K562 (cell line): Measurements from ENCODE around the gene TBC1D12. TPM values are rescaled to one million over a fixed set of nuclear protein-coding genes. Genes with fewer than 3 reads are reported as not detected.

ENCODE experiments used
- ARID2 ChIP-seq: fragments of 450-650 bp; IDR thresholded peaks from 2 replicates; pipeline ENCODE4 v1.6.1; 2017; ENCODE audit warnings: antibody characterized with exemption, mild to moderate bottlenecking
- ARID4B ChIP-seq: sonication (generic); formaldehyde crosslinking; IDR thresholded peaks from 2 replicates; pipeline ENCODE4 v1.8.0; 2022; ENCODE audit warnings: mild to moderate bottlenecking, missing genetic modification reagents
- BHLHE40 ChIP-seq: IDR thresholded peaks from 2 replicates; pipeline ENCODE4 v1.6.1; 2011; ENCODE audit warnings: low read length, improper control_type of control experiment
- BRCA1 ChIP-seq, 2 experiments: fragments of 450-650 bp in 1 of 2; sonication (generic) in 1 of 2; formaldehyde crosslinking in 1 of 2; IDR thresholded peaks; 2 replicates each; pipeline versions ENCODE4 v1.5.0 to v1.6.1; 2017 to 2020; ENCODE audit warnings: mild to moderate bottlenecking in 1 of 2, missing genetic modification reagents in 1 of 2
- CEBPB ChIP-seq: fragments of 450-650 bp; IDR thresholded peaks from 2 replicates; pipeline ENCODE4 v1.6.1; 2016; ENCODE audit warnings: missing genetic modification characterization, missing compliant biosample characterization
- CHD2 ChIP-seq: IDR thresholded peaks from 2 replicates; pipeline ENCODE4 v1.6.1; 2011; ENCODE audit warnings: low read depth, low read length
- FOXA3 ChIP-seq, 2 experiments: fragments of 450-650 bp in 1 of 2; sonication (generic) in 1 of 2; formaldehyde crosslinking; IDR thresholded peaks in 1 of 2; conservative IDR thresholded peaks in 1 of 2; 2 replicates each; pipeline versions ENCODE4 v1.4.0 to v1.8.0; 2020 to 2022; ENCODE audit warnings: mild to moderate bottlenecking in 2 of 2, missing genetic modification reagents in 1 of 2
- FOXK1 ChIP-seq: sonication (generic); formaldehyde crosslinking; IDR thresholded peaks from 2 replicates; pipeline ENCODE4 v1.8.0; 2022; ENCODE audit warnings: missing genetic modification reagents, mild to moderate bottlenecking, borderline replicate concordance
- HDAC8 ChIP-seq: fragments of 450-650 bp; IDR thresholded peaks from 2 replicates; pipeline ENCODE4 v1.6.1; 2016; ENCODE audit warnings: mild to moderate bottlenecking, missing genetic modification characterization, moderate library complexity, missing compliant biosample characterization
- HNRNPK ChIP-seq: fragments of 200-400 bp; formaldehyde crosslinking; IDR thresholded peaks from one replicate; pipeline ENCODE4 v1.6.1; 2018; ENCODE audit warnings: mild to moderate bottlenecking, low read depth, low read length; ENCODE audit not compliant: poor library complexity, severe bottlenecking
- PRPF4 ChIP-seq: fragments of 200-400 bp; formaldehyde crosslinking; IDR thresholded peaks from one replicate; pipeline ENCODE4 v1.6.1; 2017; ENCODE audit warnings: low read length, low read depth, mild to moderate bottlenecking; ENCODE audit not compliant: insufficient read depth, poor library complexity, severe bottlenecking
- RAD21 ChIP-seq, 2 experiments: fragments of 250-450 bp in 1 of 2; fragments of 450-650 bp in 1 of 2; sonication (Bioruptor Pico) in 1 of 2; formaldehyde crosslinking in 1 of 2; IDR thresholded peaks in 1 of 2; conservative IDR thresholded peaks in 1 of 2; 2 replicates each; pipeline versions ENCODE4 v1.4.0 to v1.8.0; 2020 to 2022; ENCODE audit warnings: mild to moderate bottlenecking in 2 of 2, moderate library complexity in 1 of 2
- RBBP5 ChIP-seq: fragments of 200-600 bp; sonication (generic); IDR thresholded peaks from 2 replicates; pipeline ENCODE4 v1.6.1; 2012; ENCODE audit warnings: borderline replicate concordance, mild to moderate bottlenecking, low read length, control low read depth, inconsistent platforms; ENCODE audit not compliant: insufficient read depth, poor library complexity, severe bottlenecking
- TCF7L2 ChIP-seq: fragments of 150-350 bp; IDR thresholded peaks from 2 replicates; pipeline ENCODE4 v1.6.1; 2016; ENCODE audit warnings: low read depth, mild to moderate bottlenecking, low read length, moderate library complexity
- TCFL5 ChIP-seq: fragments of 250-450 bp; sonication (Bioruptor Pico); conservative IDR thresholded peaks from 2 replicates; pipeline ENCODE4 v1.6.1; 2021; ENCODE audit warnings: mild to moderate bottlenecking, moderate library complexity, matching md5 sums
- THRAP3 ChIP-seq: fragments of 450-650 bp; IDR thresholded peaks from 2 replicates; pipeline ENCODE4 v1.6.1; 2016; ENCODE audit warnings: mild to moderate bottlenecking, inconsistent platforms, borderline replicate concordance
- USF2 ChIP-seq: sonication (generic); formaldehyde crosslinking; IDR thresholded peaks from 2 replicates; pipeline ENCODE4 v1.5.0; 2020; ENCODE audit warnings: missing genetic modification reagents
- ZBED1 ChIP-seq: IDR thresholded peaks from 2 replicates; pipeline ENCODE4 v1.6.1; 2014
- ZFP1 ChIP-seq: fragments of 450-650 bp; formaldehyde crosslinking; IDR thresholded peaks from 2 replicates; pipeline ENCODE4 v1.4.0; 2020; ENCODE audit warnings: mild to moderate bottlenecking, mixed read lengths
- ZNF263 ChIP-seq: sonication (generic); formaldehyde crosslinking; IDR thresholded peaks from 2 replicates; pipeline ENCODE4 v1.8.0; 2022; ENCODE audit warnings: mild to moderate bottlenecking, missing genetic modification reagents, borderline replicate concordance
- ZNF274 ChIP-seq: IDR thresholded peaks from 2 replicates; pipeline ENCODE4 v1.6.1; 2011; ENCODE audit warnings: low read depth, mild to moderate bottlenecking, low read length, moderate library complexity, borderline replicate concordance
- ZNF445 ChIP-seq: fragments of 250-450 bp; sonication (Bioruptor Pico); IDR thresholded peaks from 2 replicates; pipeline ENCODE4 v1.4.0; 2020; ENCODE audit warnings: low read depth, mild to moderate bottlenecking, moderate library complexity
- ZNF586 ChIP-seq: fragments of 450-650 bp; formaldehyde crosslinking; conservative IDR thresholded peaks from 2 replicates; pipeline ENCODE4 v1.4.0; 2020; ENCODE audit warnings: mild to moderate bottlenecking, moderate library complexity
- ZNF717 ChIP-seq: fragments of 250-450 bp; sonication (Bioruptor Pico); IDR thresholded peaks from 2 replicates; pipeline ENCODE4 v1.5.0; 2021
- polyA plus RNA-seq, 8 experiments: library from polyadenylated mRNA; depleted of rRNA in 4 of 8; stranded (reverse) in 5 of 8; unstranded in 3 of 8; fragments of >200 nt; fragmentation: Nextera tagmentation in 2 of 8; fragmentation: Illumina TruSeq in 1 of 8; extraction: Ambion mirVana in 2 of 8; extraction: Trizol in 1 of 8; gene quantifications; 2 replicates each; pipeline versions ENCODE4 v1.2.1 to v1.2.3, GENCODE V29; 2011 to 2014; ENCODE audit warnings: inconsistent platforms in 1 of 8, missing spikeins in 1 of 8
- total RNA-seq, 7 experiments: library from RNA; depleted of rRNA in 6 of 7; stranded (reverse); fragments of >200 nt in 6 of 7; fragmentation: Illumina TruSeq in 2 of 7; extraction: Trizol in 2 of 7; gene quantifications; 2 replicates each; pipeline versions ENCODE4 v1.2.1 to v1.2.3, GENCODE V29; 2011 to 2021; ENCODE audit warnings: low replicate concordance in 1 of 7

The TBC1D12 gene
- total and polyA plus RNA-seq, 9 of the 15 experiments (the other 6 are each of a cell fraction or from before 2014, with no cell fraction given): 2.1 to 6.7 (median 3.9) TPM

GRCh38 chr10:94403380-94404213 lies 1.3 kb downstream of the TBC1D12 start (continued):
- TF ChIP-seq HDAC8 (no peak), ZNF717 (CRISPR knock-in tag) (no peak), BHLHE40 (0 out of 2 replicates have a peak, but pooled peaks have one; percentile 9), RBBP5 (peak; percentile 4), ZNF586 (CRISPR knock-in tag) (no peak), PRPF4 (no peak), TCF7L2 (no peak), ZNF445 (CRISPR knock-in tag) (no peak), BRCA1 (IDR thresholded peaks at IDR 0.05) (no peak), BRCA1 (CRISPR knock-in tag; IDR thresholded peaks at IDR 0.05) (no peak), ZNF263 (no peak), FOXK1 (CRISPR knock-in tag) (no peak), CHD2 (no peak), ARID2 (no peak), CEBPB (peak; percentile 44), THRAP3 (no peak), ZBED1 (no peak), ZNF274 (no peak), ZFP1 (CRISPR knock-in tag) (no peak), HNRNPK (no peak), RAD21 (CRISPR knock-in tag; conservative IDR thresholded peaks at IDR 0.05 in 1 of 2, IDR thresholded peaks at IDR 0.05 in 1 of 2) (no peak), ARID4B (CRISPR knock-in tag) (no peak), USF2 (CRISPR knock-in tag) (no peak), FOXA3 (CRISPR knock-in tag; conservative IDR thresholded peaks at IDR 0.05 in 1 of 2, IDR thresholded peaks at IDR 0.05 in 1 of 2) (no peak), TCFL5 (CRISPR knock-in tag) (no peak)
